Glomerular endothelial cell (primary cell): ENCODE results near the gene BCL2. TPM values are rescaled to one million over a fixed set of nuclear protein-coding genes. Genes with fewer than 3 reads are reported as not detected.
"Not testable (repeated sequence)": the region's sequence is repeated elsewhere in the genome, so short reads cannot be mapped to it uniquely, and the experiment has no call there.

ENCODE experiments used
- DNase-seq: peaks from one replicate; pipeline ENCODE4 v3.0.0-alpha.2; 2011; ENCODE audit warnings: low read depth, low spot score; ENCODE audit errors: extremely low read depth
- total RNA-seq: library from RNA; depleted of rRNA; stranded (reverse); fragments of >200 nt; gene quantifications from 2 replicates; pipeline ENCODE4 v1.2.3, GENCODE V29; 2015

Gene BCL2
- total RNA-seq, 1 donor from 2014 or later: 6.0 TPM

- DNase-seq: no peak
Observed at GRCh38 chr18:63207835-63208234, 111.7 kb downstream of the BCL2 start.

- no peak for DNase-seq
Observed at GRCh38 chr18:63207143-63207790, 112.3 kb downstream of the BCL2 start.

GRCh38 chr18:63206433-63207142, 113.0 kb downstream of the BCL2 start:
- no peak for DNase-seq

GRCh38 chr18:63205791-63206252, 113.7 kb downstream of the BCL2 start:
- DNase-seq: no peak

- no peak for DNase-seq
Observed at GRCh38 chr18:63203497-63203896, 116.1 kb downstream of the BCL2 start.

- DNase-seq: no peak
Observed at GRCh38 chr18:63202828-63203227, 116.7 kb downstream of the BCL2 start.

GRCh38 chr18:63201456-63201855, 118.1 kb downstream of the BCL2 start:
- DNase-seq: not testable (repeated sequence)

GRCh38 chr18:63199743-63200241, 119.8 kb downstream of the BCL2 start:
- DNase-seq: no peak

- no peak for DNase-seq
Observed at GRCh38 chr18:63198868-63199742, 120.5 kb downstream of the BCL2 start.

- DNase-seq: no peak
Observed at GRCh38 chr18:63198098-63198760, 121.3 kb downstream of the BCL2 start.

- no peak for DNase-seq
Observed at GRCh38 chr18:63197246-63197869, 122.2 kb downstream of the BCL2 start.

- no peak for DNase-seq
Observed at GRCh38 chr18:63195326-63196159, 124.0 kb downstream of the BCL2 start.

- DNase-seq: no peak
Observed at GRCh38 chr18:63192885-63193349, 126.7 kb downstream of the BCL2 start.

- DNase-seq: no peak
Observed at GRCh38 chr18:63192126-63192884, 127.3 kb downstream of the BCL2 start.

GRCh38 chr18:63191413-63191812, 128.2 kb downstream of the BCL2 start:
- no peak for DNase-seq

GRCh38 chr18:63190838-63191237, 128.7 kb downstream of the BCL2 start:
- DNase-seq: not testable (repeated sequence)

- DNase-seq: no peak
Observed at GRCh38 chr18:63189817-63190216, 129.8 kb downstream of the BCL2 start.

GRCh38 chr18:63189041-63189440, 130.5 kb downstream of the BCL2 start:
- no peak for DNase-seq
